Dedifferentiated amniotic fluid mesenchymal stem cell (primary cell): ENCODE measurements around the gene CACNA1C.

ENCODE experiments used
- DNase-seq: peaks from one replicate; pipeline ENCODE4 v3.0.0-alpha.2; 2016; ENCODE audit errors: extremely low spot score

Gene CACNA1C

GRCh38 chr12:2363836-2364609 is 311.2 kb downstream of the CACNA1C start:
- no peak for DNase-seq

- no peak for DNase-seq
Measured at GRCh38 chr12:2364631-2365051, 311.9 kb downstream of the CACNA1C start.

GRCh38 chr12:2366711-2367110 is 313.9 kb downstream of the CACNA1C start:
- no peak for DNase-seq

- no peak for DNase-seq
Measured at GRCh38 chr12:2372178-2372577, 319.4 kb downstream of the CACNA1C start.

- no peak for DNase-seq
Measured at GRCh38 chr12:2372735-2373134, 319.9 kb downstream of the CACNA1C start.

GRCh38 chr12:2373307-2373706 is 320.5 kb downstream of the CACNA1C start:
- DNase-seq, result no peak

GRCh38 chr12:2374092-2374906 is 321.5 kb downstream of the CACNA1C start:
- DNase-seq, result no peak

DNA sequence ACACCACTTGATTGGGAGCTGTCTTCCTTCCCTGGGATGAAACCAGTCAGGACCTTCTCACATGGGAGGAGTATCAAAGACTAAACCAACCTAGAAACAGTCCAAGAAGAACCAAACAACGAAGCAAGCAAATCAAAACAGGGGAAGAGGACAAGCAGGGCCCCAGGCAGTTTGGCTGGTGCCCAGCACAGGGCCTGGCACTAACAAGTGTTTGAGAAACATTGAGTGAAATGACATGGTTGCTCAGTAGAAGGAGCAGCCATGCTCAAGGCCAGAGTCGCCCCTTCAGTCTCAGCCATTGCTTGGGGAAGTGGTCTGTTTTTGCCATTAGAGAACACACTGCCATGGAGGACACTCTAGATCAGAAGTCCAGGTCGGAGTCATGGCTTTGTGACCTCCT is 323.1 kb downstream of the CACNA1C start:
- DNase-seq, result no peak

GRCh38 chr12:2376908-2377657 is 324.3 kb downstream of the CACNA1C start:
- DNase-seq, result no peak

- DNase-seq, result no peak
Measured at GRCh38 chr12:2378835-2379330, 326.1 kb downstream of the CACNA1C start.

DNA sequence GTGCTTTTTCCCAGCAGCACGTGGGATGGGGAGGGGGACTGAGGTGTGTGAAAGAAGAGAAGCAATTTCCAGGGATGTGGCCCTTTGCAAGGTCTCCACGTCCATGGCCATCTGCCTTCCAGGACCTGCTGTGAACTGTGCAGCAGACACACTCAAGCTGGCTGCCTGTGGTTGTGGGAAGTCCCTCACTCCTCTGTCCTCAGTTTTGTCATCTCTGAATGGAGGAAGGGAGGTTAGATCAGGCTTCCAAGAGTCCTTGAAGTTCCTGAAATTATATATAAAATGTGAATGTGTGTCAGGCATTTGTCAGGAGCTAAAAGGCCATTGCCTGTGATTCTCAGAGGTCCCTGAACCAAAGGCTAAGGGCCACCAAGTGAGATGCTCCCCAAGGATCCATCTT is 328.2 kb downstream of the CACNA1C start:
- DNase-seq, result no peak

- DNase-seq, result no peak
Measured at GRCh38 chr12:2382370-2383155, 329.8 kb downstream of the CACNA1C start.

GRCh38 chr12:2383325-2384028 is 330.7 kb downstream of the CACNA1C start:
- DNase-seq, result no peak

GRCh38 chr12:2384029-2384386 is 331.2 kb downstream of the CACNA1C start:
- DNase-seq, result no peak

GRCh38 chr12:2384533-2385351 is 332.0 kb downstream of the CACNA1C start:
- peak; percentile 92 for DNase-seq

GRCh38 chr12:2385529-2385928 is 332.7 kb downstream of the CACNA1C start:
- DNase-seq, result no peak

GRCh38 chr12:2386566-2386965 is 333.8 kb downstream of the CACNA1C start:
- DNase-seq, result no peak

DNA sequence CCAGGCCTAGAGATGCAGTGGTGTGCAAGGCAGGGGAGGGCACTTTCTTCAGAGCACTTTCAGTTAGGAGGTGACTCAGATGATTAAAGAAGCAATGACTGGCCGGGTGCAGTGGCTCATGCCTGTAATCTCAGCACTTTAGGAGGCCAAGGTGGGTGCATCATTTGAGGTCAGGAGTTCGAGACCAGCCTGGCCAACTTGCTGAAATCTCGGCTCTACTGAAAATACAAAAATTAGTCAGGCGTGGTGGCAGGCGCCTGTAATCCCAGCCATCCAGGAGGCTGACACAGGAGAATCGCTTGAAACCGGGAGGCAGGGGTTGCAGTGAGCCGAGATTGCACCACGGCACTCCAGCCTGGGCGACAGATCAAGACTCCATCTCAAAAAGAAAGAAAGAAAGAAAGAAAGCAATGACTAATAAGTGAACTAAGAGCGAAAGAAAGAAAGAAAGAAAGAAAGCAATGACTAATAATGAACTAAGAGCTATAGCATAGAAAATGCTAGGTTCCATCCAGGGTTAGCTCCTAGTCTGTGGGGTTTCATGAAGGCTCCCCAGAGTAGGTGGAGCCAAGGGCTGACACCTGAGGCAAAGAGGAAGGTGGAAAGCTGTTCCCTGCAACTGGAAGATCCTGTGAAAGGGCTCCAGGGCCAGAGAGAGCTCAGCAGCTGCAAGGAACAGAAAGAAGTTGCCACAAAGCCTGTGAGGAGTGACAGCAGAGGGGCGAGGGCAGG is 334.5 kb downstream of the CACNA1C start:
- DNase-seq, result no peak

DNA sequence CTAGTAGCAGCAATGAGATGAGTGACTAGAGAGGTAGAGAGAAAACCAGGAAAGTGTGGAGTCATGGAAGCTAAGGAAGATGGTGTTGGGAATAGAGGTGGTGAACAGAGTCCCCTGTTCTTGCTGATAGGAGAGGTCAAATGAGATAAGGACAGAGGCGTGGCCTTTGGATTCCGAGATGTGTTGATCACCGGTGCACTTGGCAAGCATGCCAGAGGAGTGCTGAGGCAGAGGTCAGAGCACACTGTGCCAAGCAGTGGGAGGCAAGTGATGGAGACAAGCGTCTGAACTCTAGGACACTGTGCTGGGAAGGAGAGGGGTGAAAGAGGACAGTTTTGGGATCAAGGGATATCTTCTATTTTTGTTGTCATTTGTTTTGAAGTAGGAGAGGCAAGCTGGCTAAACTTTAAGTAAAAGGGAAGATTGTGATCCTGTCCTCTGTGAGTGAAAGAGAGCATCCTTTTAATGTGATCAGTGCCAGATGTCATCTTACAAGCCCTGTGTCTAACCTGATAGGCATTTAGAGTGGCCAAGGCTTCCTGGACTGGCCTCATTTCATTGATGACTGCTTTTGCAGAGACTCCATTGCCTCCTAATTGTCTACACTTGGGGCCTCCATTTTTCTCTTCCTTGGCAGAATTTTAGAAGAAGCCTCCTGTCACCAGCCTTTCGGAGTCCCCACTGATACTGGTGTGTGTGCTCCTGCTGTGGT is 336.4 kb downstream of the CACNA1C start:
- DNase-seq, result no peak
